Osteoblast (primary cell): ENCODE measurements around the gene LRRC75B. TPM values are rescaled to one million over a fixed set of nuclear protein-coding genes. Genes with fewer than 3 reads are reported as not detected.
"Not testable (repeated sequence)": the region's sequence is repeated elsewhere in the genome, so short reads cannot be mapped to it uniquely, and the experiment has no call there.

Source experiments
- DNase-seq: peaks from one replicate; pipeline ENCODE4 v3.0.0; 2011; ENCODE audit warnings: low spot score, mixed read lengths; ENCODE audit not compliant: insufficient read length; ENCODE audit errors: missing footprints
- H2AFZ ChIP-seq: 2 replicates; pipeline ENCODE4 v1.6.0; 2011; ENCODE audit warnings: mild to moderate bottlenecking, low read length
- H3K27ac ChIP-seq: 2 replicates; pipeline ENCODE4 v1.5.1; 2011; ENCODE audit warnings: mild to moderate bottlenecking, low read depth, low read length, moderate library complexity
- H3K27me3 ChIP-seq: 2 replicates; pipeline ENCODE4 v1.6.0; 2012; ENCODE audit warnings: mild to moderate bottlenecking, control low read depth, inconsistent platforms, low read length, moderate library complexity; ENCODE audit not compliant: insufficient read depth
- H3K36me3 ChIP-seq: 2 replicates; pipeline ENCODE4 v1.5.1; 2011; ENCODE audit warnings: mild to moderate bottlenecking, low read length, control low read depth, moderate library complexity; ENCODE audit not compliant: insufficient read depth
- H3K4me1 ChIP-seq: 2 replicates; pipeline ENCODE4 v1.5.1; 2011; ENCODE audit warnings: mild to moderate bottlenecking, low read length, control low read depth, moderate library complexity; ENCODE audit not compliant: insufficient read depth
- H3K4me2 ChIP-seq: 2 replicates; pipeline ENCODE4 v1.6.0; 2011; ENCODE audit warnings: mild to moderate bottlenecking, low read length; ENCODE audit not compliant: insufficient read depth
- H3K4me3 ChIP-seq: fragments of 200-600 bp; sonication (generic); 3 replicates; pipeline ENCODE4 v1.5.1; 2012; ENCODE audit warnings: mild to moderate bottlenecking, low read length, inconsistent platforms; ENCODE audit not compliant: insufficient read depth
- H3K79me2 ChIP-seq: 2 replicates; pipeline ENCODE4 v1.6.0; 2012; ENCODE audit warnings: mild to moderate bottlenecking, low read length, control low read depth, inconsistent platforms; ENCODE audit not compliant: insufficient read depth
- H3K9me3 ChIP-seq: 2 replicates; pipeline ENCODE4 v1.5.1; 2011; ENCODE audit warnings: low read depth, low read length, control low read depth
- H4K20me1 ChIP-seq: 2 replicates; pipeline ENCODE4 v1.6.0; 2012; ENCODE audit warnings: mild to moderate bottlenecking, low read length, control low read depth; ENCODE audit not compliant: insufficient read depth
- total RNA-seq: library from RNA; depleted of rRNA; stranded (reverse); fragments of >200 nt; gene quantifications from 2 replicates; pipeline ENCODE4 v1.2.3, GENCODE V29; 2012
- TF ChIP-seq, protein P1 (sequence below): IDR thresholded peaks from 2 replicates; pipeline ENCODE4 v1.5.1; 2011; ENCODE audit warnings: mild to moderate bottlenecking, low read depth, low read length, moderate library complexity; ENCODE audit errors: extremely low read depth

LRRC75B gene, protein sequence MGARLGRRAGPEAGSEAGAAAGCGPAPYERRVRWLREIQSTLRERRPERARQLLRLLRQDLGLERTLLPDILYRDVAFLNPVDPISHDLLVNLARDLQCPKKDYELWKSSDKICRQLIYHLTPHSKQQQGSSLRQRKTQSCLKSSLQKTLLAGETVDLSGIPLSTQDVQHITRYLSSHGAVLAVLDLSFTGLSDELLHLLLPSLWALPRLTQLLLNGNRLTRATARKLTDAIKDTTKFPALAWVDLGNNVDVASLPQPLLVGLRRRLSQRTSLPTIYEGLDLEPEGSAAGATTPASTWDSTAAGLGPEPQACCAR
- 5.1 and 8.5 TPM in 2 replicates for total RNA-seq

DNA sequence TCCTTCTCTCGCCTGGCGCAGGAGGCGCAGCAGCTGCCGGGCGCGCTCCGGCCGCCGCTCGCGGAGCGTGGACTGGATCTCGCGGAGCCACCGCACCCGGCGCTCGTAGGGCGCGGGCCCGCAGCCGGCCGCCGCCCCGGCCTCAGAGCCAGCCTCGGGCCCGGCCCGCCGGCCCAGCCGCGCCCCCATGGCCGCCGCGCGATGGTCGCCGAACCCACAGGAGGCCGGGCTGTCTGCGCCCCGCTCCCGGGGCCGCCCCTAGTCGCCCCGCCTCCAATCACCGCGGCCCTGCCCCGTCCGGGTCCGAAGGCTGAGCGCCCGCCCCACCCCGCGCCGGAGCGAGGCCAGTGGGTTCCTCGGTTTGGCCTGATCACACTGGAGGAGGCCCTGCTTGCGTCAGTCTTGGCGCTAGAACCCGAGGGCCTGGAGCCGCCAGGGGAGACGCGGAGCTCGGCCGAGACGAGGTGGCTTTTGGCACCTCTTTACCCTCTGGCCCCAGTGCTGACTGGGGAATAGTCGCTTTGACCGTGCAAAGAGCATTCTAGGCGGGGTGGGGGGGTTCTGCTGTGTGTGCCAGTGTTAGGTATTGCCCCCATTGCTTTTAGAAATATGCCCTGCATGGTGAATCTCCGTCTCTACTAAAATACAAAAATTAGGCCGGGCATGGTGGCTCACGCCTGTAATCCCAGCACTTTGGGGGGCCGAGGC is at the start of gene LRRC75B:
LRRC75B (minus strand) TSS at position 223 of the 708 bp plus-strand sequence; CDS start at position 189, 34 bp downstream.
- DNase-seq: peak; percentile 100
- TF ChIP-seq, protein P1, sequence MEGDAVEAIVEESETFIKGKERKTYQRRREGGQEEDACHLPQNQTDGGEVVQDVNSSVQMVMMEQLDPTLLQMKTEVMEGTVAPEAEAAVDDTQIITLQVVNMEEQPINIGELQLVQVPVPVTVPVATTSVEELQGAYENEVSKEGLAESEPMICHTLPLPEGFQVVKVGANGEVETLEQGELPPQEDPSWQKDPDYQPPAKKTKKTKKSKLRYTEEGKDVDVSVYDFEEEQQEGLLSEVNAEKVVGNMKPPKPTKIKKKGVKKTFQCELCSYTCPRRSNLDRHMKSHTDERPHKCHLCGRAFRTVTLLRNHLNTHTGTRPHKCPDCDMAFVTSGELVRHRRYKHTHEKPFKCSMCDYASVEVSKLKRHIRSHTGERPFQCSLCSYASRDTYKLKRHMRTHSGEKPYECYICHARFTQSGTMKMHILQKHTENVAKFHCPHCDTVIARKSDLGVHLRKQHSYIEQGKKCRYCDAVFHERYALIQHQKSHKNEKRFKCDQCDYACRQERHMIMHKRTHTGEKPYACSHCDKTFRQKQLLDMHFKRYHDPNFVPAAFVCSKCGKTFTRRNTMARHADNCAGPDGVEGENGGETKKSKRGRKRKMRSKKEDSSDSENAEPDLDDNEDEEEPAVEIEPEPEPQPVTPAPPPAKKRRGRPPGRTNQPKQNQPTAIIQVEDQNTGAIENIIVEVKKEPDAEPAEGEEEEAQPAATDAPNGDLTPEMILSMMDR: no peak
- peak within 1 kb of the TSS; percentile 48 for H3K27ac ChIP-seq

GRCh38 chr22:24642307-24642706 is 49.4 kb upstream of the LRRC75B start:
- not testable (repeated sequence) for H3K27me3 ChIP-seq, DNase-seq, H3K4me1 ChIP-seq, H2AFZ ChIP-seq, H3K9me3 ChIP-seq, H3K4me2 ChIP-seq, H4K20me1 ChIP-seq, H3K36me3 ChIP-seq, H3K4me3 ChIP-seq, H3K79me2 ChIP-seq, H3K27ac ChIP-seq

More for the DNA sequence above, at the start of gene LRRC75B:
- Histone ChIP-seq H2AFZ (peak within 1 kb of the TSS; percentile 93), H4K20me1 (no peaks in the 10 kb centered on the region), H3K4me2 (peak within 1 kb of the TSS; percentile 84), H3K27me3 (no peaks in the 10 kb centered on the region), H3K4me1 (peaks cover 7% of the 10 kb centered on the region), H3K9me3 (no peaks in the 10 kb centered on the region), H3K4me3 (peak within 1 kb of the TSS; percentile 77), H3K79me2 (no peaks in the 10 kb centered on the region), H3K36me3 (no peaks in the 10 kb centered on the region)

DNA sequence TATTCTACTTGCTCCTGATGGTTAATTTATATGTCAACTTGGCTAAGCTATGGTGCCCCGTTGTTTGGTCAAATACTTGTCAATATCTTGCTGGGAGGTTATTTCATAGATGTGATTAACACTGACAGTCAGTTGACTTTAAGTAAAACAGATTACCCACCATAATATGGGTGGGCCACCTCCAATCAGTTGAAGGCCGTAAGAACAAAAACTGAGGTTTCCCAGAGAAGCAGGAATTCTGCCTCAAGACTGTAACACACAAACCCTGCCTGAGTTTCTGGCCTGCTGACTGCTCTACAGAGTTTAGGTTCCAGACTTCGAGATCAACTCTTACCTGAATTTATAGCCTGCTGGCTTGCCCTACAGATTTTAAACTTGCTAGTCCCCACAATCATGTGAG is 43.6 kb upstream of the LRRC75B start:
- not testable (repeated sequence) for H3K4me3 ChIP-seq, H3K79me2 ChIP-seq, H3K9me3 ChIP-seq, H4K20me1 ChIP-seq, H3K36me3 ChIP-seq, H3K4me2 ChIP-seq, H2AFZ ChIP-seq, H3K4me1 ChIP-seq, H3K27me3 ChIP-seq, H3K27ac ChIP-seq, DNase-seq

DNA sequence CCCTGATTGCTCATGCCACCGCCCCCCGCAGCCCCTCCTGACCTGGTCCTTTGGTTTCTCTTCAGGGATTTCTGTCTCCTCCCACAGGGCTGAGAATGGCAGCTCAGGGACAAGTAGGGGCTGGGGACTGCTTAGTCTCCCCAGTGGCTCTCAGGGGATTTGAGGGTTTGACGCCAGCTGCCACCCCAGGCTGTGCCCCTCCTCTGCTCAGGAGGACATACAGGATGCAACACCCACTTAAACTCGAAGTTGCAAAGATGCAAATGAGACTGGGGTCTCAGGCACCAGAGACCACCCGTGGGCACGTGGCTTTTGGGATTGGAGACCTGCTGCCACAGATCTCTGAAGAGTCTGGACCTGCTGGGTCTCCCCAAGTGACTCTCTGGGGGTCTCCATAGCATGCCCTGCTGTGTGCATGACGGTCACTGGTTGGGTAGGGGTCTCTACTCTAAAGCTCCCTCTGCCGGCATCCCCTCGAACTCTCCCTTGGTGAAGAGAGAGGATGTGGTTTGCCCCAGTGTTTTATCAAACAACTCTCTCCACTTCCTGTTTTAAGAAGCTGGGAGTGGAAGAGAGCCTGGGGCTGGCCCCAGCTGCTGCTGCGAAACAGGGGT is 42.0 kb upstream of the LRRC75B start:
- not testable (repeated sequence) for H3K79me2 ChIP-seq, H2AFZ ChIP-seq, H3K4me1 ChIP-seq, H3K4me2 ChIP-seq, H3K27me3 ChIP-seq, H3K4me3 ChIP-seq, H3K27ac ChIP-seq, H4K20me1 ChIP-seq, H3K36me3 ChIP-seq, H3K9me3 ChIP-seq
- DNase-seq: peak; percentile 9

DNA sequence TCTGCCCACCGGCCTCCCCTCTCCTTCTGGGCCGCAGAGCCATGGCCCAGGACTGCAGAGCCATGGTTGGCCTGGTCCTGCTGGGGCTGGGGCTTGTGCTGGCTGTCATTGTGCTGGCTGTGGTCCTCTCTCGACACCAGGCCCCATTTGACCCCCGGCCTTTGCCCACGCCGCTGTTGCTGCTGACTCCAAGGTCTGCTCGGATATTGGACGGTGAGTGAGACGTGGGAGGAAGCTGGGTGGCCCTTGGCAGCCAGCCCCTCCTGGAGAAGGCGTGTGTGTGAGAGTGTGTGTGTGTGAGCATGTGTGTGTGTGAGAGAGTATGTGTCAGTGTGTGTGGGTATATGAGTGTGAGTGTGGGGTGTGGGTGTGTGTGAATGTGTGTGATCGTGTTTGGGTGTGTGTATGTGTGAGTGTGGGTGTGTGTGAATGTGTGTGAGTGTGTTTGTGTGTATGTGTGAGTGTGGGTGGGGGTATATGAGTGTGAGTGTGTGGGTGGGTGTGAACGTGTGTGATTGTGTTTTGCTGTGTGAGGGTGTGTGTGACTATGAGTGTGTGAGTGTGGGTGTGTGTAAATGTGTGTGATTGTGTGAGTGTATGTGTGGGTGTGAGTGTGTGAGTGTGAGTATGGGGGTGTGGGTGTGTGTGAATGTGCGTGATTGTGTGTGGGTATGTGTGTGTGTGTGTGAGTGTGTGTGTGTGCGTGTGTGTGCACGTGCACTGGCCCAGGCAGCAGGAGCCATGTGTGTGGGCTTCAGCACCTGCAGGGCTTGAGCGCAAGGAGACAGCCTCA is 40.6 kb upstream of the LRRC75B start:
- H3K4me1 ChIP-seq, H3K4me3 ChIP-seq, H3K9me3 ChIP-seq, H2AFZ ChIP-seq, H3K79me2 ChIP-seq, DNase-seq, H3K36me3 ChIP-seq, H4K20me1 ChIP-seq, H3K27me3 ChIP-seq, H3K4me2 ChIP-seq, H3K27ac ChIP-seq: not testable (repeated sequence)

- not testable (repeated sequence) for H3K36me3 ChIP-seq, DNase-seq, H3K4me2 ChIP-seq, H3K79me2 ChIP-seq, H3K27ac ChIP-seq, H3K4me3 ChIP-seq, H3K9me3 ChIP-seq, H3K4me1 ChIP-seq, H3K27me3 ChIP-seq, H2AFZ ChIP-seq, H4K20me1 ChIP-seq
Observed at GRCh38 chr22:24632642-24633041, 39.8 kb upstream of the LRRC75B start.

GRCh38 chr22:24631430-24632122 is 38.7 kb upstream of the LRRC75B start:
- not testable (repeated sequence) for DNase-seq, H3K27me3 ChIP-seq, H2AFZ ChIP-seq, H3K79me2 ChIP-seq, H3K9me3 ChIP-seq, H3K4me3 ChIP-seq, H4K20me1 ChIP-seq, H3K4me1 ChIP-seq, H3K36me3 ChIP-seq, H3K4me2 ChIP-seq, H3K27ac ChIP-seq
